Fibroblast of skin of left quadriceps (primary cell): ENCODE results near the gene CCDC51.
A peak's percentile ranks its signal among the peaks of the same experiment; 100 is the strongest.
"Not testable (repeated sequence)": the region's sequence is repeated elsewhere in the genome, so short reads cannot be mapped to it uniquely, and the experiment has no call there.

Experiments
- DNase-seq, 2 experiments: peaks; one replicate each; pipeline ENCODE4 v3.0.0-alpha.2; 2013; ENCODE audit warnings: low read depth in 2 of 2

Gene CCDC51

DNA sequence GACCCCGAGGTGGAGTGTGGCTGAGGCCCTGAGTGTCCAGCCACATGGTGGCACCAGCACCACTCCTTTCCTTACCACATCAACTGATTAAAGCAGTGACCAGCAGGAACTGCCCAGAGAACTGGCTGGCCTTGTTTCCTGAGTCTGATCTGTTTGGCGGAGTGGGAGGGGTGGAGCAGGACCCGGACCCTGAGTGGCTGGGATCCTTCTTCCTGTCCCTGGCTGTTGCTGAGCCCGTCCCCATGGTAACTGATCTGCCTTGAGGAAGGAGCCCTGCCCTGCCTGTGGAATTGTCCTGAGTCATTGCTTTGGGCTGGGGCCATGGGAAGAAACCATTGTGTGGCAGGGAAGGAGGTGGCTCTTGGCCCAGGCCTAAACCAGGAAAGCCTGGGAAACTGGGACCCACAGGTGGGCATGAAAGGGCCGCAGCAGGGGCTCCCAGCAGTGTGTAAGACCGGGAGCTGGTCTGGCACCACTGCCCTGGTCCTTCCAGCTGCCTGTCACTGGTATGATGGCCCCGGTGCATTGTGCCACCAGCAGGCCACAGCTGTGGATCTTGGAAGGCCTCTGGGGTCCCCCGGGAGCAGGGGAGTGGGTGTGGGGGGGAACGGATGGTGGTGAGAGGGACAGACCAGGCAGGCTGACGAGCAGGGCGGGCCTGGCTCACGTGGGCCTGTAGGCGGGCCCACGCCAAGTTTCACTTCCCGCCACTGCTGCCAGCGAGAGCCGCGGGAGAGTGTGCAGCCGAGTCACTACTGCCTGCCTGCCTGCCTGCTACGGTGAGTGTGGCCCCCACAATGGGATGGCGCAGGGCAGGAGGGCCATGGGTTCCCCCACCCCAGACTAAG is 25.8 kb upstream of the CCDC51 start:
- DNase-seq: peak; percentile 94 to 96

DNA sequence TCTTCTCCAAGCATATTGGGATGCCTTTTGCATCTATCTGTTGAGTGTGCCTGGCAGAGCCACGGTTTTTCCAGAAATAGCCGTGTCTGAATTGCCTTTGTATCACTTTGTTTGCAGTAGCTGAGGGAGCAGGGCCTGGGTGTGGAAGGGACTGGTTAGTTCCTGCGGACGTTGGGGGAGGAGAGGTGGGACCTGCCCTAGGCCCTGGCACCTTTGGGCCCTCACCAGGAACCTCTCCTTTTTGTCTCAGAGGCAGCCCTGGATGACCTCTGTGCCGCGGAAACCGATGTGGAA is 25.3 kb upstream of the CCDC51 start:
- no peak for DNase-seq

DNA sequence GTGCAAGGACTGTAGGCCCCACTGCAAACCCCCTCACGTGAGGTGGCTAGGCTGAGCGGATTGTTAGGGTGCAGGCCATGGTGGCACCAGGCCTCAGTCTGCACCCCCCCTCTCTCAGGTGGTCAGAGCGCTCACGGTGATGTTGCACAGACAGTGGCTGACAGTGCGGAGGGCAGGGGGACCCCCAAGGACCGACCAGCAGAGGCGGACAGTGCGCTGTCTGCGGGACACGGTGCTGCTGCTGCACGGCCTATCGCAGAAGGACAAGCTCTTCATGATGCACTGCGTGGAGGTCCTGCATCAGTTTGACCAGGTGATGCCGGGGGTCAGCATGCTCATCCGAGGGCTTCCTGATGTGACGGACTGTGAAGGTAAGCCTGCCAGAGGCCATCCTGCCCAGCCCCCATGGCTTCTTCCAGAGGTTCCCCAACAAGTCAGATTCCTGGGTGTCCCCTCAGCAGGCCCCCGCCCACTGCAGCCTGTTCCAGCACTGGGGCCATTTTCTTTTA is 24.8 kb upstream of the CCDC51 start:
- DNase-seq: no peak

DNA sequence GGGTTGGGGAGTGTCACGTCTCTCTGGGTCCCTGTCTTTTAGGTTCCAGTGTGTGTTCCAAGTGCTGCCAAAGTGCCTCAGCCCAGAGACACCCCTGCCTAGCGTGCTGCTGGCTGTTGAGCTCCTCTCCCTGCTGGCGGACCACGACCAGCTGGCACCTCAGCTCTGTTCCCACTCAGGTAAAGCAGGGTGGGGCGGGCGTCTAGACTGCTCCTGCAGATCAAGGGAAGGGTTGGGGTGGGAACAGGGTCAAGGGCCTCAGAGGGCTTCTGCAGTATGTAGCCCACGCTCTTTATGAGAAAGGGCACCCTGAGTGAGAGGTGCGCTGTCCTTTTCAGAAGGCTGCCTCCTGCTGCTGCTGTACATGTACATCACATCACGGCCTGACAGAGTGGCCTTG is 23.8 kb upstream of the CCDC51 start:
- no peak for DNase-seq

DNA sequence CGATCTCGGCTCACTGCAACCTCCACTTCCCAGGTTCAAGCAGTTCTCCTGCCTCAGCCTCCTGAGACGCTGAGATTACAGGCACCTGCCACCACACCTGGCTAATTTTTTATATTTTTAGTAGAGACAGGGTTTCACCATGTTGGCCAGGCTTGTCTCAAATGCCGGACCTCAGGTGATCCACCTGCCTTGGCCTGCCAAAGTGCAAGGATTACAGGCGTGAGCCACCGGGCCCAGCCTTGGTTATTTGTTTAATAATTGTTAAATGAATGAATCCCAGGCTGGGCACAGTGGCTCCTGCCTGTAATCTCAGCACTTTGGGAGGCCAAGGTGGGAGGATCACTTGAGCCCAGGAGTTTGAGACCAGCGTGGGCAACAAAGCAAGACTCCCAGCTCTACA is 21.8 kb upstream of the CCDC51 start:
- DNase-seq: not testable (repeated sequence)

DNA sequence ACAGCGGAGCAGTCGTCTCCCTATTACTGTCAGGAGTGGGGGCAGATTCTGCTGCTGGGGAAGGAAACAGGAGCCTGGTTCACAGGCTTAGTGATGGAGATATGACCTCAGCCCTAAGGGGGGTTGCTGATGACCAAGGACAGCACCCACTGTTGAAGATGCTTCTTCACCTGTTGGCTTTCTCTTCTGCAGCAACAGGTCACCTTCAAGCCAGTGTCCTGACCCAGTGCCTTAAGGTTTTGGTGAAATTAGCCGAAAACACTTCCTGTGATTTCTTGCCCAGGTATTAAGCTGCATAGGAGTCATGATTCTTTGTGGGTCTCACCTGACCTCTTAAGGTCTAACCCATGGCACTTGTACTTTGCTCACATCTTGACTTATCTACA is 20.6 kb upstream of the CCDC51 start:
- no peak for DNase-seq

DNA sequence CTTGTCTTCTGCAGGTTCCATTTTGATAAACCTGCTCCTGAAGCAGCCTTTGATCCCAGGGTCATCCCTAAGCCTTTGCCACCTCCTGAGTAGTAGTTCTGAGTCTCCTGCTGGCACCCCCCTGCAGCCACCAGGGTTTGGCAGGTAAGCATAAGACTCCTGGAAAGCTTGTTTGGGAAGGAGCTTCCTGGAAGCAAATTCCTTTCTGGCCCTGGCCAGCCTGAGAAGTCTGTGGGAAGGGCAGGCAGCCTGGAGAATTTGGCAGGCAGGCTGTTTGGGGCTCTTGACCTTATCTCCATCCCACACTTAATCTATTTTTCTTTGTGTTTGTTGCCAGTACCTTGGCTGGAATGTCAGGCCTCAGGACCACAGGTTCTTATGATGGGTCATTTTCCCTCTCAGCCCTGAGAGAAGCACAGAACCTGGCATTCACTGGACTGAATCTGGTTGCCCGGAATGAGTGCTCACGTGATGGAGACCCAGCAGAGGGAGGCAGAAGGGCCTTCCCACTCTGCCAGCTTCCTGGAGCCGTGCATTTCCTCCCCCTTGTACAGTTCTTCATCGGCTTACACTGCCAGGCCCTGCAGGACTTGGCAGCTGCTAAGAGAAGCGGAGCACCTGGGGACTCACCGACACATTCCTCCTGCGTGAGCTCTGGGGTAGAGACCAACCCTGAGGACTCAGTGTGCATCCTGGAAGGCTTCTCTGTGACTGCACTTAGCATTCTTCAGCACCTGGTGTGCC is 20.0 kb upstream of the CCDC51 start:
- DNase-seq: no peak

DNA sequence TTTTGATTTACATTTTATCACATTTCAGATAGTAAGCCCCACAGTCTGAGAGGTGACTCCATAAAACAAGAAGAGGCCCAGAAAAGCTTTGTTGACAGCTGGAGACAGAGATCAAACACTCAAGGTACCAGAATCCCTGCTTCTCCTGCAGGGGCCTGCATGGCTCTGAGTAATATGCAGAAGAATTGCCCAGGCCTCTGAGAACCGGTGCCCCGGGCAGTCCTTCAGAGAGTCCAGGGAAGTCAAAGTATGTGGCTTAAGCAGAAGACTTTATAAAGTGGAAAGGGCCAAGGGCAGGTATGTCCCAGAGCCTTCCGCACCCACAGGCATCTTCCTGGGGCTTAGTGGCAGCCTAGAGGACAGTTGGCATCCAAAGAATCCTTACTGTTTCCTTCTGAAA is 19.4 kb upstream of the CCDC51 start:
- DNase-seq: no peak

DNA sequence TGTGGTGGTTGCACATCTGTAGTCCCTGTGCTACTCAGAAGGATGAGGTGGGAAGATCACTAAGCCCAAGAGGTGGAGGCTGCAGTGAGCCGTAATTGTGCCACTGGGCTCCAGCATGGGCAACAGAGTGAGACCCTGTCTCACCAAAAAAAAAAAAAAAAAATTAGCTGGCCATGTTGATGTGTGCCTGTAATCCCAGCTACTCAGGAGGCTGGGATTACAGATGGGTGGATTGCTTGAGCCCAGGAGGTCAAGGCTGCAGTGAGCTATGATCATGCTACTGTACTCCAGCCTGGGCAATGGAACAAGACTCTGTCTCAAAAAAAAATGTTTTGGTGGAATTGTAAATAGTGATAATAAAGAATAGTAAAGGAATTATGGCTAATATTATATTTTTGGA is 16.5 kb upstream of the CCDC51 start:
- no peak for DNase-seq

DNA sequence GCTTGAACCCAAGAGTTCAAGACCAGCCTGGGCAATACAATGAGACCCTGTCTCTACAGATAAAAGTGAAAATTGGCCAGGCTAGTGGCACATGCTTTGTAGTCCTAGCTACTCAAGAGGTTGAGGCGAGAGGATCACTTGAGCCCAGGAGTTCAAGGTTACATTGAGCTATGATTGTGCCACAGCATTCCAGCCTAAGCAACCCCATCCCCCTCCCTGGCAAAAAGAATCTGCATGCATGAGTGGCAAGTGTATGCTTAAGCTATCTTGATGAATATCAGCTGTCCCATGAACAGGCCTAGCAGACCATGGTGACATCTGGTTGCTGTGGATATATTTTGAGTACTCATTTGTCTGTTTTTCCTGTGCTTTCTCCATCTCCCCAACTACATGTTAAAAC is 11.4 kb upstream of the CCDC51 start:
- DNase-seq: no peak

DNA sequence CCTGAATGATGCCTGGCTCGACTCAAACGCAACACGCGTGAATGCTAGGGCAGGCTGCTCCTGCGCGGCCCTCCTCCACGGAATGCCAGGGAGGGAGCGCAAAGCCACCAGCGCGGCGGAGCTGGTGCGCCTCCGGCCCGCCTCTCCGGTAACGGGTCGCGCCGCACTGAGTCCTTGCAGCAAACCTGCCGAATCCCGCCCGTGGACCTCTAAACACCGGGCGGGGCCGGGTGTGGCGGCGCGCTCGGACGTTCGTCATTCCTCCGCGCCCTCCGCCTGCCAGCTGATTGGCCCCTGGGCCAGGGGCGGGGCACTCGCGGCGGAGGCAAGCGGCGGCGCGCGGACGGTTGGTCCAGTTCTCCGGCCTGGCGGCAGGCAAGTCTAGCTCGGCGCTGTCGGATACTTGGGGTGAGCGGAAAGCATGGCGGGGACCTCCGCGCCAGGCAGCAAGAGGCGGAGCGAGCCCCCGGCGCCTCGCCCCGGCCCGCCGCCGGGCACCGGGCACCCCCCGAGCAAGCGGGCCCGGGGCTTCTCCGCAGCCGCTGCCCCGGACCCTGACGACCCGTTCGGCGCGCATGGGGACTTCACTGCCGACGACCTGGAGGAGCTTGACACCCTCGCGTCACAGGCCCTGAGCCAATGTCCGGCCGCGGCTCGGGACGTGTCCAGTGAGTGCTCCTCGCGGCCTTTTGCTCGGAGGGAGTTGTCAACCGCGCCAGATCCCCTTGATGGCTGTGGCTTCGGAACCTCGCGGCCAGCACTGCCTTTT is 6.7 kb upstream of the CCDC51 start, which contains the start of gene ATRIP:
Gene ATRIP (plus strand): TSS at position 313 of the 769 bp plus-strand sequence. CDS start 109 bp downstream, at position 422.
- peak; percentile 38 to 55 for DNase-seq

DNA sequence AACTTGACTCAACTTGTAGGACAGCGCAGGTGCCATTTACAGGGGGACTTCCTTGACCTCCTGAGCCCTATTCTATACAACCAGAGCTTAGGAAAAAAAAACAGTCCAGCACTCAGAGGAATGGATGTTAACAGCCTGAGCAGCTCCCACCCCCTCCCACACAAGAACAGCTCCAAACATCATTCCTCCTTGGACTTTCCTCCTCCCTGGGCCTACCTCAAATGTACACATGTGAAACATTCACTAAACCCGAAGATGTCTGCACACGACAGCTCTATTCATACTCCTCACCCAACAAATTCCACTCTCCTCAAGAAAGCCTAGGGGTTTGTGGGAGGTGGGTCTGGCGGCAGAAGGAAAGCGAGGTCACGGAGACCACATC is 6.1 kb upstream of the CCDC51 start:
- no peak for DNase-seq

DNA sequence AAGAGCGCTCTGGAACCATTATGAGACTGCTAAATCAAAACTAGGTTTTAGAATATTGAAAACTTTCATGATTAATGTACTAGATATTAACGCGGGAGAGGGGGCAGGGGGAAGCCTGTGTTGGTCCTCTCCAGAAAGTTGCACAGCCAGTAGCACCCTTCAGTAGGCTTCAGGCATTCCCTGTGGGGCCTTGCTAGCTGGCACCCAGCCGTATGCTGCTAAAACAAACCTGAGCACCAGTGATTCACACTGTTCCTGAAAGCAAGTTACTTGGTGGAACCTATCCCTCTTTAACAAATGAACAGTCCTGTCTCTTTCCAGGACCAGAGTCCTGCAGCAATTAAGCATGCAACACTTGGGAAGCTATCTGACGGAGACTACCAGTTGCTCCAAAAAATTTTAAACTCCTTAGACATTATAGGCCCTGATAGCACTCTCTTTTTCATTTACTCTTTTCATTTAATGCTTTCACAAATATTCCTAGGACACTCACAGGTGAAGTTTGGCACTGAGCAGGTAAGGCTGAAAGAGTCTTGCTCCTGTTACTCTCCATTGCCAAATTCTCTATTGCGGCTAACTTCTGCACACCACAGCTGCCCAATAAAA is 5.5 kb upstream of the CCDC51 start:
- no peak for DNase-seq

DNA sequence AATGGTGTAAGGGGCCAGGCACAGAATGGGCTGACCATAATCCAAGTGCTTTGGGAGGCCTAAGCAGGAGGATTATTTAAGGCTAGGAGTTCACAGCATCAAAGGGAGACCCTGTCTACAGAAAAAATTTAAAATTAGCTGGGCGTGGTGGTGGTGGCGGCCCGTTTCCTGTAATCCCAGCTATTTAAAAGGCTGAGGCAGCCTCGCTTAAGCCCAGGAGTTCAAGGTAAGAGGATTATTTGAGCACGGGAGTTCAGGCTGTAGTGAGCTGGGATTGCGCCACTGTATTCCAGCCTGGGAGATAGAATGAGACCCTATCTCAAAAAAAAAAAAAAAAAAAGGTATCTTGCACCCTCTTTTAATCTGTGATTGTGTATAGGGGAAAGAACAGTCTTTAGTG is 2.0 kb upstream of the CCDC51 start:
- DNase-seq: no peak

DNA sequence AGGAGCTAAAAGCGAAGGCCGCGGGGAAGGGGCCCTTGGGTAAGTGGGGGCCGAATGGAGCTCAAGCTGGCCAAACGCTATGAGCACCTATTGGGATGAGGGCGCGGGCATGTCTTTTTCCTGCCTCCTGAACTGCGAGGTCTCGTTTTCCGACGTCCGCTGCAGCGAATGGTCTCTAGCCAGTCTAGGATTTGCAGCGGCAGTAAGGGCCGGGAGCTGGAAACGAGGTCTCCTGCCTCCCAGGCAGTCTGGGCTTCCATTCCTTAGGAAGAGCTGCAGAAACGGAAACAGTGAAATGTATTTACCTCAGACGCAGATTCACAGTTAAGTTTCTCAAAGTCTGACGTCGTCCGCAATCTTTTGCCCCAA is 655 bp upstream of the CCDC51 start:
- DNase-seq: no peak

DNA sequence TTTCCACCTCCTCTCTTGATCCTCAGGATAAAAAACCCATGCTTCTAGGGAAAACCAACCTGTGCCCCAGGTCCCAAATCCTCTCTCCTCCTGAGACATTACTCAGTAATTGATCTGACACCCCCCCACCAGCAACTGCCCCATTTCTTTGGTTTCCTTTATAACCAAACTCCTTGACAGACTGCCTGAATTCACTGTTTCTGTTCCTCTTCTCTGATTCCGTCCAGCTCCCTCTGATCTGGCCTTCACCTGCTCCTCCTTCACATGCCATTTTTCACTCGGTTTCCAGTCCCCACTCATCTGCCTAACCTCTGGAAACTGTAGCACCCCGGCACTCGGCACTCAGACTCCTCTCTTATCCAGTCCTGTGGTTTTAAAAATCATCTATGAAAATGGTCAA is 2.1 kb downstream of the CCDC51 start:
- no peak for DNase-seq

DNA sequence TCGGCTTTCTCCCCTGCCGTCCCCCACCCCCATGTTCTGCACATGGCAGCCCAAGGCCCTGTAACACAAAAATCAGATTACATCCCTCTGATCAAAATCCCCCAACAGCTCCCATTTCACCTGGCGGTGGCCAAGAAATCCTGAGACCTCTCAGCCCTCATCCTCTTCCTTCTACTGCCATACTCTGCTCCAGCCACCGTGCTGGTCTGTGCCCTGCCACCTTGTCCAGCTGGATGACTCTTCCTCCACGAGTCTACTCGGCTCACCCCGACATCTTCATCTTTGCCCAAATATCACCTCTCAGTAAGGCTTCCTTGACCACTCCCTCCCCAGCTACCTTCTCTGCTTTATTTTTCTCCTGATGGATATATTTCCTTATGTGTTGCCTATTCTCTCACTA is 3.1 kb downstream of the CCDC51 start:
- no peak for DNase-seq

DNA sequence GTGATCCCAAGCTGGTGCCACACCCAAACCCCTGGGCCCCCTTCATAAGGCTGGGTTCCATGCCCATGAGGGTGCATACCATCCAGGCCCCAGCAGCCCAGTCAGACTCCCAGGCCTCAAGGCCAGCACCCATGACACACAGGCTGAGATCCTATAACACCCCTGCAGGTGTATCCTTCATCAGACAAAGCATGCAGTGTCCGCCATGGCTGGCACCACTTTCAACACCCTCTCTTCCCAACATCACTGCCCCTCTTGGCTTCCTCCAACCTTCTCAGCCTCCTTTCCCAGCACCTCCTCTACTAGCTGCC is 3.5 kb downstream of the CCDC51 start:
- no peak for DNase-seq

DNA sequence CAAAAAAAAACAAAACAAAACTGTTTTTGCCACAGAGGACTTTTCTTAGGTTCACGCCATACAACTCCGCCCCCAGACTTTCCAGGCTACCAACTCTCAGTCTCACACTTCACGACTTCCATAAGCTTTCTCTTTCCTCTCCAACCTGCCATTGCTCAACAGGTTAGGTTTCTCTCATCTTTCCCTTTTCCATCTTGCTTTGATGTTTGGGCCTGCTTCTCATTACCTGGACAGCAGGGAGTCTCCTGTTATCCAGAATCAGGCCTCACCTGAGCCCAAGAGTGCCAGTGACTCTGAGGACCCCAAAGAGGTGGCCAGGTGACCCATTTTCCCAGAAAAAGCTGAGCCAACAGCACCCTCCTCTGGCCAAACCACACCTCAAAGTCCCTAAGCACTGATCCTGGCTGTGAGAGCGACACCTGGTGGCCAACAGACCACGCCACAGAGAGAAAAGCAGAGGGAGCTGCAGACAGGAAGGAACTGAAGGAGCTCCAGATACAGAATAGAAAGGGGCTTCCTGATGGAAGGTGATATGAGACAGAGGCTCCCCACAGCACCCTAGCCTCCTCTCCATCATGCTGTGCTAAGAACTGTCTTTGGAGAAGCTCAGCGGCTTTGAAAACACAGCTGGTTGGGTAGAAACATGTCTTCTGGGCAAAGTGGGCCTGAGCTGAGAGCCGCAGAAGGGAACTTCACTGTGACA is 4.0 kb downstream of the CCDC51 start:
- DNase-seq: peak; percentile 56

DNA sequence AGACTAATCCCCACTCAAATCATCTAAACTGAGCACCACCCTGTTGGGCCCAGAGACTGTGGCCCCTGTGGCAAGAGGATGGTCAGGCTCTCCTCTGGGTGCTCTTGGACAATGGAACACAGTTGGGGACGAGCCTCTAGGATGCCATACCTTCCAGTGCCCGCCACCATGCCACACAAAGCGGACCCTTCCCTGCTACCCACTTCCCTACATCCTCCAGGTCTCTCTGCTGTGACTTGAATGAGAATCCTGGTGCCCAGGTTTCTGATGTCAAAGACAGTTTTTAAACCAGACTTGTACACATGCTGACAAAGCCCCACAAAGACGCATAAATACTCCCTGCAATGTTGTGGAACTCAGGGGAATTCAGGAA is 4.7 kb downstream of the CCDC51 start:
- no peak for DNase-seq

DNA sequence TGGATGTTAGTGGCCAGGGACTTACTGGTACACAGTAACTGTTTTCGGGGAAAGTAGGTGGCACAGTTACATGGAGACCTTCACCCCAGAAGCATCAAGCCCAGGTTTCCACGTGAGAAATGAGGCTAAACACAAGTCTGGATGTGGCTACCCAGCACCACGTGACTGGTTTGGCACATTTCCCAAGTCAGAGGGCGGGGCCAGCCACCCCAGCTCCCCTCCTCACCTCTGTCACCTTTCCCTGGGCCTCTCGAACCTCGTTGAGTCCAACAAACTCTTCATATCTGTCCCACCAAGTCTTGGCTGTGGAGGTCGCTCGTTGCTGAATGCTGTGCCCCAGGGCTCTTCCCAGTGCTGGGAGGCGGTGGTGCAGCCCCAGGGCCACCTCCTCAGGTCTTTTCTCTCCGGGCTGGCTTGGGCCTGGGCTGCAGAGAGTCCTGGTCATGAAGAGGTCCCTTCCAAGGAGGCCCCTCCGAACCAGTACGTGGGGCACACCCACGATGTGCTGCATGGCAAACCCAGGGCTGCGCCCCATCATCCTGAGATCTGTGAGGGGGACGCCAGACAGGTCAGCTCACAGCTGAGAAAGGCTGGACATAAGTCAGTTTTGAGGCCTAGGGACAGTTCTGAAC is 5.2 kb downstream of the CCDC51 start:
- DNase-seq: no peak
